ENCODE results near the gene EIF3I.

- TF ChIP-seq POLR2A (IDR thresholded peaks at IDR 0.05; ENCODE audit: low read length), result no peak
- TF ChIP-seq CTCF (IDR thresholded peaks at IDR 0.05), result no peak
- TF ChIP-seq EP300 (IDR thresholded peaks at IDR 0.05), result no peak
- no peak for TF ChIP-seq HDAC2 (IDR thresholded peaks at IDR 0.05)
- no peak for TF ChIP-seq MAX (IDR thresholded peaks at IDR 0.05)
- TF ChIP-seq CEBPB (IDR thresholded peaks at IDR 0.05), result no peak
- no peak for TF ChIP-seq ZNF302 (CRISPR knock-in tag; IDR thresholded peaks at IDR 0.05)
- no peak for TF ChIP-seq USF2 (IDR thresholded peaks at IDR 0.05)
- no peak for TF ChIP-seq ELK1 (IDR thresholded peaks at IDR 0.05; ENCODE audit: low read depth, low read length)
Observed at GRCh38 chr1:32246888-32247273, 24.7 kb downstream of the EIF3I start, which contains the start of gene FAM167B.

All from A549 (cell line).